ENCODE results near the gene SMLR1.

The SMLR1 gene

DNA sequence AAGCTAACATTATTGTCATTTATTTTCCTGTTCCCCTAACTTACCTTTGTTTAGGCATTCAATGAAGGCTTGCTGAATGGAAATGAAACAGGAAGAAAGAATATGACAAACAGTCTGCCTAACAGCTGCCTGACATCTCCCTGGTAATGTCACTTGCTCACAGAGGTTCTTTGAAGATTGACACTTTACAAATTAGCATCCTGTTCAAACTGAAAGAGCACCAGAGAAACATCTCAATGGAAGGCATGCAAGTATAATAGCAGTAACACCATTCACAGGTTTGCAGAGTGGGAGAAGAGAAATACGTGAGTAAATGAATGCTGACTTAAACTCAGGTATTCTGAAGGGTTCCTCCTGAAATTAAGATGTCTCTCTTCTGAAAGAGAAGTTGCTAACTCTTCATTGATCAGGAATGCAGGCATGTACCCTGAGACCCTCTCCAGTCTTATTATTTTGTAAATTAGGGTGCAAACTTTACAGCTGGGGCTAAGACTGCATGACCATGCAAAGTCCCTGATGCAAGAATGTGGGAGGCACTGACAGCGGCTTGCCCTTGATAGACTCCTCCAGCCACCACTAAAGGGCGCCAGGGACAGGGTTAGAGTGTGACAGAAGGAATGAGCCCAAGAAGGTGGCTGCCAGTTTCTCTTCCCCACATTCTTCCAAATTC, 1.3 kb upstream of the SMLR1 start:
- DNase-seq (ENCODE audit: low spot score), result no peak

DNA sequence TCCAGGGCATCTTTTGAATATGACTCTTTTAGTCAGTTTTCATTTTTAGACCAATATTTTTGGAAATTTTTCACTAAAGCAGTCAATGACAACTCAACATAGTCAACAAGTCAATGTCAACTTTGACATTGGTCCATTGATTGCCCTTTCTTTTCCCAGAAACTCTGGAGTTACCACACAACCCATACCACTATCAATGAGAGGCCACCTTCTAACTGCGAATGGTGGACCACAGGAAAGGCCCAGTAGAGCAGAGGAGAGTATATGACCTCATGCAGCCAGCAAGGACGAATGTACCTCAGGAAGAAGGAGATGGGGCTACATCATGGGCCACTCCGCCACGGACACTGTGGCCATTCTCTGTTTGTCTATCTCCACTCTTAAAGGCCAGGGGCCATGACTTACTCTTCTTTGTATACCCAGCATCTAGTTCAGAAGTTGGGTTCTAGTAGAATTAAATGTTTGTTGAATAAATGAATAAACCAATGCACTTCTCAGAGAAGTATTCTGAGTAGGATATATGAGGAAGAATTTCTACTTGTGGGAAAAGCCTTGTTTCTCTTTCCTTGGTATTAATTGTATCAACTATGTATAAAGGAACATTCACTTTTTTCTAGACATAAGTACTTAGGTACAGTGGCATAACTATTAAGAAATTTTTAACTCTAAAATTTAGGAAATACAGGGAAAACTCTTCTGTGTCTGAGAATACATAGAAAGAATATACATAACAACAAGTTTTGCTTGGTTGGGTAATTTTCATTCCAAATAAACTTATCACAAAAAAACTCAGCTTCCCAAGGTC, 562 bp upstream of the SMLR1 start:
- DNase-seq (ENCODE audit: low spot score), result no peak

- no peak for DNase-seq (ENCODE audit: low spot score)
Measured at GRCh38 chr6:130829333-130829910, 2.2 kb downstream of the SMLR1 start.

GRCh38 chr6:130831607-130832006, 4.4 kb downstream of the SMLR1 start:
- no peak for DNase-seq (ENCODE audit: low spot score)

GRCh38 chr6:130833569-130833968, 6.4 kb downstream of the SMLR1 start:
- no peak for DNase-seq (ENCODE audit: low spot score)

DNA sequence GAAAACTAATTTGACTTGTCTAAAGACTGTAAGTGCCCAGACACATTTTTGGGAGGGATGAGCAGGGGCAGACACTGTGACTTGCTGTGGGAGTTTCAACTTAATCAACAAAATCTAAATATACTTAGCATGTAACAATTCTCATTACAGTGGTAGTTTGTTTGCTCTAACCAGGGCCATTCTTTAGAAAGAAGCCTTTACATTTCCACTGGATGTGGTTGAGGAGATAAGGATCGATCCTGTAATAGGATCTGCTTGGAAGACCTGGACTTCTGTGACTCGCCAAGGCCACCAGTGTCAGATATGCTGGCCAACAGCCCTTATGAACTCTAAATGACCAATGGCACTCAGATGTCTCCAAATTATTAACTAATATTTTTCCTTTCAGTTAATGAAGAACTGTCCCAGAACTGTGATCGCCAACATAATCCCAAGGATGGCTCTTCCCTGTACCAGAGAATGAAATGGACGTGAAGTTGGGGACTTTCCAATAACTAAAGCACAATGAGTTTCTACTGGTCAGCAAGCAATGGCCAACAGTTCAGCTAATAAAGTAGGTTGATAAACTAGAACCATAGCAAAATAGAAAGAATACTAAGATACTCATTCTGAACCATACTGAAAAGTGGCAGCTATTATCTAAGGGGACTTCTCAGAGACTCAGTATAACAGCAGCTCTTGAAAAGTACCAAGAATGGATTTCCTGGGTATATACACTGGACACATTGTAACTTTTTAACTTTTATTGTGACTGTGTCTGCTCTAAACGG, 7.5 kb downstream of the SMLR1 start:
- no peak for DNase-seq (ENCODE audit: low spot score)

GRCh38 chr6:130836055-130836640, 8.9 kb downstream of the SMLR1 start:
- DNase-seq (ENCODE audit: low spot score), result no peak

GRCh38 chr6:130837067-130837466, 9.9 kb downstream of the SMLR1 start:
- DNase-seq (ENCODE audit: low spot score), result no peak

DNA sequence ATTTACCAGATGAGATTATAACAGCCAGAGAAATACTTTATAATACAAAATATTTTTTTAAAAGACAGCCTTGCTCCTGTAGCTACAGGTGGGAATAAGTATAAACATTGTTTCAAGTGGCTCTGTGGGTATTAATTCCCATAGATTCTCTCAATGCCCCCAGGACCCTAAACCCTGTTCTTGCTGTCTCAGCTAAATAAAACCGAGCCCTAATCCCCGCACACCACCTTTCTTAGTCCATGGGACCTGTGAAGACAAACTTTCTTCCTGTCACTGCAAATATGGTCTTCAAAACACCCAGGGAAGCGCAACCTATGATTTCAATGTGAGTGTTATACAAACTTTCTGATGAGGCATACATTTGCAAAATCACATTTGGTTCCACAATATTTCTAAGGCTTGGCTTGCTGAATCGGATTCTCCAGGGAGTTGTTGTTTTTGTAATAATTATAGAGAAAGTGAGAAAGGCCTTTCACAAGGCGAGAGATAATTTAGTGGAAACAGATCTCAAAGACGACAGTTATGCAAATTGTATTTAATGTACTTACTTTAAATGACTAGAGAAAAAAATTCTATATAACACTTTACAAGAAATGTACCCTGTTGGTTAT, 11.1 kb downstream of the SMLR1 start:
- DNase-seq (ENCODE audit: low spot score), result no peak

DNA sequence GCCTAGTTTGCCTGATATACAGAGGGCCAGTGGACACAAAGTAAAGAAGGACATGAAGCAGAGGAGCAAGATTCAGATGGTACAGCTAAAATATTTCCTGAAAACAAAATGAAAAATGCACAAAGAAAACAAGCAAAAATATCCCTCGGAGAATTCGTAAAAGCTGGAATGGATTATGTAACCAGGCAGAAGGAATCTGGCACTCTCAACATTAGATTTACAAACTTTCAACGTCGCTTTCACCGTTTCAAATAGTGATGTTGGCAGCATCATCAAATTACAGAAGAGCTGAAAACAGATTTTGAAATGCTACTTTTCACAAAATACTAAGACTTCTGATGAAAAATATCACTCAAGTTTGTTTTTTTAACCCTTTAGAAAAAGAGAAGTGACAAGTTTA, 11.7 kb downstream of the SMLR1 start:
- DNase-seq (ENCODE audit: low spot score), result no peak

- no peak for DNase-seq (ENCODE audit: low spot score)
Measured at GRCh38 chr6:130839379-130839778, 12.2 kb downstream of the SMLR1 start.

GRCh38 chr6:130840050-130840449, 12.8 kb downstream of the SMLR1 start:
- DNase-seq (ENCODE audit: low spot score), result no peak

DNA sequence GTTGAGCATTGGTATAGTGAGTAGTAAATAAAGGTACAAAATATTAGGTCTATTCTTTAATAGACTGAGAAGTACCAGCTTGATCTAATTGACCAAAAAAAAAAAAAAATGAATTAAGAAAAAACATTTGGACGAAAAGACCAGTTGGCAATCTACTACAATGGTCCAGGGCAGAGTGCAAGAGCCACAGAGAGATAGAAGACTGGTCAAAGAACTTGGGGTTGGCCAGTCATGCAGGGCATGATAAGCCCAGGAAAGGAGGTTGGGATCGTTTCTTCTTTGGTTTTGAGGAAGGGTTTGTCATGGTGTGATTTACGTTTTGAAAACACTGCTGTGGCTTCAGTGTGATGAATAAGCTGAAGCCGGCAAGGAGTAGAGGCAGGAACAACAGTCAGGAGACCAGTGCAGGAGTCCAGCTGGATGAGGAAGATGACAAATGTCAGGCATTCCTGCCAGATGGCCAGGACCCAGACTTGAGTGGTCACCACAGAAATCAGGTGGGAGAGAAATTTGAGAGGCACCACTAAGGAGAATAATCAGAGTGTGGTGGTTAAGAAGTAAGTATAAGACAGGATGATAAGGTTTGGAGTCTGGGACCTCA, 14.0 kb downstream of the SMLR1 start:
- no peak for DNase-seq (ENCODE audit: low spot score)

- DNase-seq (ENCODE audit: low spot score), result no peak
Measured at GRCh38 chr6:130843575-130844320, 16.5 kb downstream of the SMLR1 start.

- DNase-seq (ENCODE audit: low spot score), result no peak
Measured at GRCh38 chr6:130846501-130846900, 19.3 kb downstream of the SMLR1 start.

DNA sequence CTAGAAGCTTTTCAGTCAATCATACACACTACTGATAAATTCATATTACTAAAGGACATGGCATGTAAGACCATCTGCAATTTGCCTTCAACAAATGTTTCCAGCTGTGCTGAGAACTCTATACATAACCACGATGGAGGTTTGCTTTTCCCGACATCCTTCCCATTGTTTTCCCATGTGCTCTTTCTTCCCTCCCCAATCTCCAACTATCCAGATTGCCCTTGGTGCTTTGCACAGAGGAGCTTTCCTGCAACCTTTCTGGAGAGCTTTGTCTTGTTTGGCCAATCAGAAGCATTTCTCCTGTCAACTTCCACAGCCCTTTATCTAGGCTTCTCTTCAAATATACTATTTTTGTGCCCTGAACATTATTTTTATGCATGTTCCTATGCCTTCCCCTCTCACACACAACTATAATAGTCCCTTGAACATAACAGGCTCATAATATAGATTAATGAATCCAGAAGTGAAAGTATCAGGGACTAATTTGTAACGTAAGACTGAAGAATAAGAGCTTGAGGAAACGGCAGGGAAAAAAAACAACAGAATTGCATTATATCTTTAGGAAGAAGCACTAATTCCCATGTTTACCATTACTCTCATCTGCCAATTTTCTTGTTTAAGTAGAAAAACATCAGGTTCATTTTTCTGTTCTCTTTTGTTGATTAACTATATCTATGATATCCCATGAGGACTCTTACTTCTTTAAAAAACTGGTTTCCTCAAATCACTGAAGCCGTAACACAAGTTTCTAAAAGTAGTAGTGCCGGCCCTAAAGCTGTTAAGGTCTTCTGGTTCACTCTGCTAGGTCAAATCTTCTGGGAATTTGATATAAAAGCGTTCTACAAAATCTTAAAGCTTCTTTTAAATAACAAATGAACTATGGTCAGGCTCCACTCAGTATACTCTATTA, 20.1 kb downstream of the SMLR1 start:
- no peak for DNase-seq (ENCODE audit: low spot score)

- no peak for DNase-seq (ENCODE audit: low spot score)
Measured at GRCh38 chr6:130848945-130849344, 21.7 kb downstream of the SMLR1 start.

GRCh38 chr6:130849594-130849993, 22.4 kb downstream of the SMLR1 start:
- DNase-seq (ENCODE audit: low spot score), result no peak

DNA sequence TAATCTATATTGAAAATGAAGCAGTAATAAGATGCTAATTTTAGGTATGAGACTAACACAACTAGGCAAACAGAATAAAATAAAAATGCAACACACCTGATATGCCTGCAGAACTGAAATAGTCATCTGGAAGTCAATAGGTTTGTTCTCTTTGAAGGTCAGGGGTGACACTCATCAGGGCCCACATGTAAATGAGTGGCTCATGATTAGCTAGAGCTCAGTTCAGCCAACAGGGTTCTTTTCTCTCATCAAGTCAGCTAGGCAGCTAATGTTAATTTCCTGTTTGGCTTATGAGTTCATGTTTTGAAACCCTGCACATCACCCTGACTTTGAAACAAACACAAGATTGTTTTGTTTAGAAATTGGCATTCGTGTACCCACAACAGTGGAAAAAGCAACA, 23.8 kb downstream of the SMLR1 start:
- no peak for DNase-seq (ENCODE audit: low spot score)

Data from putamen (tissue), 1 donor.